ENCODE results near the gene GDPGP1.

GDPGP1 gene

DNA sequence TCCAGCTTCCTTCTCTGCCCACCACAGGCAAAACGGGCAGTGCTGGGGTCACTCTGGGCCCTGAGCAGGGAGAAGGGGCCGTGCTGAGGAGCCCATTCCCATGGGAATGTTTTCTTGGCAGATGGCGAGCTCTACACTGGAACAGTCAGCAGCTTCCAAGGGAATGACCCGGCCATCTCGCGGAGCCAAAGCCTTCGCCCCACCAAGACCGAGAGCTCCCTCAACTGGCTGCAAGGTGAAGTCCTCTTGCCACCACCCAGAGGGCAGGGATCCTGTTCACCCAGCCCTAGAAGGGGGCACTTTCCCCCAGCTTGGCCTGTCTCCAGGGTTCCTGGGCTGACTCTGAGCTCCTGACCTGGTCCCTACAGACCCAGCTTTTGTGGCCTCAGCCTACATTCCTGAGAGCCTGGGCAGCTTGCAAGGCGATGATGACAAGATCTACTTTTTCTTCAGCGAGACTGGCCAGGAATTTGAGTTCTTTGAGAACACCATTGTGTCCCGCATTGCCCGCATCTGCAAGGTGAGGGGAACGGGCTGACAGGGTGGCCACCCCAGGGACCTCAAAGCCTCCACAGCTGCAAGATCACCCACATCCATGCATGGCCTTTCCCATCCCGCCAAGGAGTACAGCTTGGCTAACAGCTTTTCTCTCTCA is 12.6 kb upstream of the GDPGP1 start:
- no peak for DNase-seq (ENCODE audit: low read depth, low spot score)

GRCh38 chr15:90222547-90222946 is 11.5 kb upstream of the GDPGP1 start:
- DNase-seq (ENCODE audit: low read depth, low spot score) = no peak
- no peak overlapping the region for H3K4me3 ChIP-seq (ENCODE audit: low read length)

More for the DNA sequence above, 12.6 kb upstream of the GDPGP1 start:
- H3K4me3 ChIP-seq (ENCODE audit: low read length) = no peak overlapping the region

DNA sequence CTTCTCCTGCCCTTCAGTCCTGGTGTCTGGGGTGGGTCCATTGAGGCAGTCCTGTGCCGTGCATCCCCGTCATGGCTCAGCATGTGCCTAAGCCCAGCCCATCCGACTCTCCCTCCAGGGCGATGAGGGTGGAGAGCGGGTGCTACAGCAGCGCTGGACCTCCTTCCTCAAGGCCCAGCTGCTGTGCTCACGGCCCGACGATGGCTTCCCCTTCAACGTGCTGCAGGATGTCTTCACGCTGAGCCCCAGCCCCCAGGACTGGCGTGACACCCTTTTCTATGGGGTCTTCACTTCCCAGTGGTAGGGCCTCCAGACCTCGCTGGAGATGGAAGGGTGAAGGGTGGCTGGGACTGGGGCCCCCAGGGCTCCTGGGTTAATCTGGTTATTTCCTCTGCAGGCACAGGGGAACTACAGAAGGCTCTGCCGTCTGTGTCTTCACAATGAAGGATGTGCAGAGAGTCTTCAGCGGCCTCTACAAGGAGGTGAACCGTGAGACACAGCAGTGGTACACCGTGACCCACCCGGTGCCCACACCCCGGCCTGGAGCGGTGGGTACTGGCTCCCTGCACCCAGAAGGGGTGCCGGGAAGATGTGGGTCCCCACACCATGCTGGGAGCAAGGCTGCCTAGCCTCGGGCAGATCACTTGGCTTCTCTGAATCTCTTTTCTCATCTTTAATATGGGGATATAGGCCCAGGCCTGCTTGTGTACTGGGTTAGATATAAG is 10.4 kb upstream of the GDPGP1 start:
- DNase-seq (ENCODE audit: low read depth, low spot score) = no peak
- no peak overlapping the region for H3K4me3 ChIP-seq (ENCODE audit: low read length)

GRCh38 chr15:90225047-90225446 is 9.0 kb upstream of the GDPGP1 start:
- H3K4me3 ChIP-seq (ENCODE audit: low read length) = no peak overlapping the region
- no peak for DNase-seq (ENCODE audit: low read depth, low spot score)

DNA sequence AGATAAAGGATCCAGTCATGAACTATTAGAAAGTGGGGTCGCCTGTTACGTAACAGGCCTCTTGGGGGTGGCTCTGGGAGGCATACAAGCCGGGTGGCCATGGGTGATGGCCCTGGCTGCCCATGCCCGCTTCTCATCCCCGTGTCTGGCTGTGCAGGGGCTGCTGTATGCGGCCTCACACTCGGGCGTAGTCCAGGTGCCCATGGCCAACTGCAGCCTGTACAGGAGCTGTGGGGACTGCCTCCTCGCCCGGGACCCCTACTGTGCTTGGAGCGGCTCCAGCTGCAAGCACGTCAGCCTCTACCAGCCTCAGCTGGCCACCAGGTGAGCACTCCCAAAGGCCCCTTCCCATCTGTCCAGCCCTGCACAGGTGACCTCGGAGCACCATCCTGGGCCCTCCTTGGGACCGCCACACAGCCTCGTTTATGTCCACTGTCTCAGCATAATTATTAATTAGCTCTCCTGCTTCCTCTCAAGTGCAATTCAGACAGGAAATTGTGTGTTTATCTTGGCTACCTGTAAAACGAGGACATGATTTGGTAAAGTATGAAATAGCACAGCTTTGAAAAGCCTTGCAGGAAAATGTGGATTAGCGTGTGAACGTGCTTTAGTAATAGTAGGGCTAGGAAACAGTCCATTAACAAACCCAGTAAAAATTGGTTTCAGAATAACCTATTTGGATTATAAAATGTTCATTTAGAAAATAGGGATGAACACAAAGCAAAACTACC is 8.3 kb upstream of the GDPGP1 start:
- DNase-seq (ENCODE audit: low read depth, low spot score) = no peak
- no peak overlapping the region for H3K4me3 ChIP-seq (ENCODE audit: low read length)

- no peak for DNase-seq (ENCODE audit: low read depth, low spot score)
- H3K4me3 ChIP-seq (ENCODE audit: low read length) = no peak overlapping the region
Observed at GRCh38 chr15:90227336-90227735, 6.7 kb upstream of the GDPGP1 start.

- DNase-seq (ENCODE audit: low read depth, low spot score) = no peak
Observed at GRCh38 chr15:90227816-90228772, 5.9 kb upstream of the GDPGP1 start.

DNA sequence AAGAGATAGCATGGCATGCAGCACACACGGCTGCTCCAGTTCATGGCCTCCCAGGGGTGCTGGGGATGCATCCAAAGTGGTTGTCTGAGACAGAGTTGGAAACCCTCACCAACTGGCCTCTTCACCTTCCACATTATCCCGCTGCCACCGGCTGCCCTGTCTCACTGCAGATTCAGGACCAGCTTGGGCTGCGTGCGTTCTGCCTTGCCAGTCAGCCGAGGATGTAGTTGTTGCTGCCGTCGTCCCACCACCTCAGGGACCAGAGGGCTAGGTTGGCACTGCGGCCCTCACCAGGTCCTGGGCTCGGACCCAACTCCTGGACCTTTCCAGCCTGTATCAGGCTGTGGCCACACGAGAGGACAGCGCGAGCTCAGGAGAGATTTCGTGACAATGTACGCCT is 5.0 kb upstream of the GDPGP1 start:
- no peak overlapping the region for H3K4me3 ChIP-seq (ENCODE audit: low read length)
- no peak for DNase-seq (ENCODE audit: low read depth, low spot score)

More at GRCh38 chr15:90227816-90228772, 5.9 kb upstream of the GDPGP1 start:
- H3K4me3 ChIP-seq (ENCODE audit: low read length) = no peak overlapping the region

- H3K4me3 ChIP-seq (ENCODE audit: low read length) = no peak overlapping the region
- DNase-seq (ENCODE audit: low read depth, low spot score) = no peak
Observed at GRCh38 chr15:90230071-90230494, 3.9 kb upstream of the GDPGP1 start.

DNA sequence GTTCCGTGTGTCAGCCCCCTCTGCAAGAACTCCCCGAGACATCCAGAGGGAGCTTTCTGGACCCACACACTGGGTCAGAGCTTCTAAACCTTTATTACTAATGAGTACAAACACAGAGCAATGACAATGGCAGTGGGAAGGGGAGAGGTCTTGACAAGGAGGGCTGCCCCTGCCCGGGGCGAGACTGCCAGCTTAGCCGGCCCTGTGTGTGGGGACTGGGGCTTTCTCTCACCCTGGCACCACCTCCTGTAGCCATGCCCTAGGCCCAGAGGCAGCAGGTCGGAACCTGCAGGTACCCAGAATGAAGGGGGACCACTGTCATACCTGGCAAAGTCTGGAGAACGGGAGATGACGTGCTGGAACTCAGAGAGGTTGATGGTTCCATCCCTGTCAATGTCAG is 3.4 kb upstream of the GDPGP1 start:
- peak overlapping the region; percentile 45 for H3K4me3 ChIP-seq (ENCODE audit: low read length)

DNA sequence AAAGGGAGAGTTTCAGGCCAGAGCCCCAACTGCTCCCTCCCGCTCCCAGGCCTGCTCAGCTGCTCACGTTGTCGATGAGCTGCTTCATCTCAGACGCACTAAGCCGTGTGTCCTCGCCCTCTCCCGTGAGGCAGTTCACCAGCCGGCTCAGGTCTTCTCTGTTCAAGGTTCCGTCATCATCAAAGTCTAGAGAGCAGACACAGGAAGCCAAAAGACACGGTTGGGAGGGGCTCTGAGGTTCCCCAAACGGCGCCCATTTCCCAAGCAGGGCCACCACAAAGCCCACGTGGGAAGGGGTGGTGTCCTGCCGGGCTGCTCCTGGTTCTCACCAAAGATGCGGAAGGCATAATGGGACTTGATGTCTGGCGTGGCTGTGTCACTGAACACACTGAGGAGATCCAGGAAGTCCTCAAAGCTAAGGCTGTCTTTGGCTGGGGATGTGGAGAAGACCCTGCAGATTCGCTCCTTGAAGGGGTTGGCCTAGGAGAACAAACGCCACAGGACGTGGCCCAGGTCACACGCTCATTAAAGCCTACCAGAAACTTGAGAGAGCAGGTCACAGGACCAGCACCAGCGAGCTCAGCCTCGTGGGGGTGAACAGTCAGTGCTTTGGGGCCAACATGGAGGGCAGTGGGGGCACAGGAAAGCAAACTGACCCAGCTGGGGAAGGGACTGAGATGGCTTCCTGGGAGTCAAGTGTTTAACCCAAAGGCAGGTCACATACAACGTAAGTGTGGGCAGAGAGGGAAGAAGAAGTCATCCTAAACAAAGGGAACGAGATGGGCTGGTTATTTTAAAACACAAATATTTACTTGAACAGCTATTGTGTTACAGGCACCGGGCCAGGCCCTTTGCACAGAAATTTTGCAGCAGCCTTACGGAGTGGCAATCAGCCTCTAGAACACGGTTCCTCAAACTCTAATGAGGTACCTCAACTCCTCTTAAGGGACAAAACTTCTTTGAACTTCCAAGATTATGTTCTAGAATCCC is 2.7 kb upstream of the GDPGP1 start:
- peak; percentile 86 for DNase-seq (ENCODE audit: low read depth, low spot score)
- peak overlapping the region; percentile 45 for H3K4me3 ChIP-seq (ENCODE audit: low read length)

More for the DNA sequence above, 3.4 kb upstream of the GDPGP1 start:
- no peak for DNase-seq (ENCODE audit: low read depth, low spot score)

DNA sequence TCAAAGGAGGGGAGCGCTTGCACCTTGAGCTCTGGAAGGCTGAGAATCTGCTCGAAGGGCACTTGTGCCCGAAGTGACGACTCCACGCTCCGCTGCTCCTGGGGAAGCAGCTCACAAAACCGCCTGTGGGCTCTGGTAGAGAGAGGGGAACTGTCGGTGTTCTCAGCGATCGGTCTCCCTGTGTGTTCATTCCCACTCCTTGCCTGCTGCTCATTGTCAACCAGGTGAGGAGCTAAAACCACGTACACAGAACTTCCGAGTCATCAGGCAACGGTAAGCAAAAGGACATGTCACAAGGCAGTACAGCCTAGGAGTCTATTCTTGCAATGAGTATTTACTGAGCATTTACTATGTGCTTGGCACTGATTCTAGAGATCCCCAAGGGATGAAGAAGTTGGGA is 1.8 kb upstream of the GDPGP1 start:
- no peak for DNase-seq (ENCODE audit: low read depth, low spot score)
- peak overlapping the region; percentile 83 for H3K4me3 ChIP-seq (ENCODE audit: low read length)

- DNase-seq (ENCODE audit: low read depth, low spot score) = no peak
- peak overlapping the region; percentile 83 for H3K4me3 ChIP-seq (ENCODE audit: low read length)
Observed at GRCh38 chr15:90232941-90233386, 1.0 kb upstream of the GDPGP1 start.

DNA sequence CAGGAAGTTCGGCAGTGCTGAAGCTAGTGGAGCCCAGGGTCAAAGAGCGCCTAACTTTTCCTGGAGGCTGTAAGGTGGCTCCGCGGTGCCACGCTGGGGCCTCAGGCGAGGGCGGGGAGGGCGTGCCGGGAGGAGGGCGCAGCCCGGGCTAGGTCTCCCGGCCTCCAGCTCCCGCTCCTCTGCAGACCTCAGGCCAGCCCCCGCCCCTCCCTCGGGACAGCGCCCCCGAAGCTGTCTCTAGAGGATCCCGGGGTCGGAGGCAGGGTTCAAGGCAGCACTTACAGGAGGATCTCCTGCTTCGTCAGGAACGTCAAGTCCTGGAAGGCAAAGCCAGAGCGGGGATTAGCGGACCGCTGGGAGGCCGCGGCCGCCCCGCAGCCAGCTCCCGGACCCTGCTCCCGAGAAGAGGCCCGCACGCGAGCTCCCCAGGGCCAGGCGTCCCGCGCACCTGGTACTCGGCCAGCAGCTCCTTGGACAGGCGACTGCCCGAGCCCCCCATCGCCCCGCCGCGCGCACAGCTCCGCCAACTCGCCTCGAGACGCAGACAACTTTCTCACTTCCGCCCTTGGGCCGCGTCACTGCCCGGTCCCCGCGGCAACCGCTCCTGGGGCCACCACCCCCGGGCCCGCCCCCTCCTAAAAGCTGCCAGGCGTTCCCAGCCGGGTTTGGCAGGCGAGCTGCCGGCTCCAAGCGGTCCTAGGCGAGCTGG is 468 bp upstream of the GDPGP1 start, which contains the start of gene CIB1:
CIB1 (minus strand) TSS at position 555 of the 709 bp plus-strand sequence; CDS start at position 499, 56 bp downstream.
- no peak for DNase-seq (ENCODE audit: low read depth, low spot score)
- peak within 1 kb of the TSS; percentile 90 for H3K4me3 ChIP-seq (ENCODE audit: low read length)

GRCh38 chr15:90239371-90239770 is 5.4 kb downstream of the GDPGP1 start:
- no peak for DNase-seq (ENCODE audit: low read depth, low spot score)
- no peak overlapping the region for H3K4me3 ChIP-seq (ENCODE audit: low read length)

DNA sequence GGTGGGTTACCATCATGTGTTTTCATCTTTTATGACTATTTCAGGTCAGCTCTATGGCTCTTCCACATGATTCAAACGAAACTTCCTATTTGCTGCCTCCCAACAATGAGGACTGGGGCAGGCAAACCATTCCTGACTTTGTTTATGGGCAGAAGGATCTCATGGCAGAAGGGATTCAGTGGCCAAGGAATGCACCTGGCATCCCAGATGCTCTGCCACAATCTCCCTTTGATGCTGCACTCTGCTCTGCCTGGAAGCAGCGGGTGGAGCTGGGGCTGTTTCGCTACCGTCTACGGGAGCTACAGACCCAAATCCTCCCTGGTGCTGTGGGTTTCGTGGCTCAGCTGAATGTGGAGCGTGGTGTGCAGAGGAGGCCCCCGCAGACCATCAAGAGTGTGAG is 6.8 kb downstream of the GDPGP1 start:
- no peak overlapping the region for H3K4me3 ChIP-seq (ENCODE audit: low read length)
- no peak for DNase-seq (ENCODE audit: low read depth, low spot score)

Data from Jurkat, Clone E6-1 (cell line).